HEK293 (cell line): Measurements from ENCODE around the gene NPW.
A peak's percentile ranks its signal among the peaks of the same experiment; 100 is the strongest.

ENCODE experiments used
- BCL11B ChIP-seq: fragments of 450-650 bp; formaldehyde crosslinking; IDR thresholded peaks from 2 replicates; pipeline ENCODE4 v1.5.1; 2016; ENCODE audit warnings: low read depth, missing biosample characterization, missing genetic modification characterization
- FEZF1 ChIP-seq: fragments of 450-650 bp; formaldehyde crosslinking; IDR thresholded peaks from 2 replicates; pipeline ENCODE4 v1.5.1; 2016; ENCODE audit warnings: missing biosample characterization, missing genetic modification characterization
- KLF9 ChIP-seq: fragments of 450-650 bp; formaldehyde crosslinking; IDR thresholded peaks from 2 replicates; pipeline ENCODE4 v1.5.1; 2016; ENCODE audit warnings: missing biosample characterization, missing genetic modification characterization, low read depth
- MYNN ChIP-seq: fragments of 450-650 bp; formaldehyde crosslinking; IDR thresholded peaks from 2 replicates; pipeline ENCODE4 v1.5.1; 2016; ENCODE audit warnings: missing biosample characterization, missing genetic modification characterization, borderline replicate concordance
- PBX3 ChIP-seq: sonication (generic); formaldehyde crosslinking; IDR thresholded peaks from 2 replicates; pipeline ENCODE4 v1.8.1; 2022; ENCODE audit warnings: mild to moderate bottlenecking, moderate library complexity, missing genetic modification reagents
- SP7 ChIP-seq: fragments of 450-650 bp; formaldehyde crosslinking; IDR thresholded peaks from 2 replicates; pipeline ENCODE4 v1.5.1; 2016; ENCODE audit warnings: missing biosample characterization, missing genetic modification characterization
- TCF7L2 ChIP-seq: IDR thresholded peaks from 2 replicates; pipeline ENCODE4 v1.6.1; 2011; ENCODE audit warnings: low read depth, mild to moderate bottlenecking, inconsistent platforms, low read length, moderate library complexity, borderline replicate concordance
- WT1 ChIP-seq: fragments of 450-650 bp; formaldehyde crosslinking; IDR thresholded peaks from 2 replicates; pipeline ENCODE4 v1.5.1; 2016; ENCODE audit warnings: missing biosample characterization, missing genetic modification characterization
- ZEB2 ChIP-seq: fragments of 450-650 bp; formaldehyde crosslinking; IDR thresholded peaks from 2 replicates; pipeline ENCODE4 v1.5.1; 2016; ENCODE audit warnings: missing biosample characterization, missing genetic modification characterization
- ZFP3 ChIP-seq: fragments of 450-650 bp; formaldehyde crosslinking; IDR thresholded peaks from 2 replicates; pipeline ENCODE4 v1.5.1; 2016; ENCODE audit warnings: low read depth, missing biosample characterization, missing genetic modification characterization
- ZNF140 ChIP-seq: fragments of 450-650 bp; formaldehyde crosslinking; IDR thresholded peaks from 2 replicates; pipeline ENCODE4 v1.5.1; 2016; ENCODE audit warnings: missing biosample characterization, missing genetic modification characterization
- ZNF169 ChIP-seq: fragments of 450-650 bp; formaldehyde crosslinking; IDR thresholded peaks from 2 replicates; pipeline ENCODE4 v1.5.1; 2016; ENCODE audit warnings: missing biosample characterization, missing genetic modification characterization
- ZNF174 ChIP-seq: fragments of 450-650 bp; formaldehyde crosslinking; IDR thresholded peaks from 2 replicates; pipeline ENCODE4 v1.5.0; 2017; ENCODE audit warnings: missing biosample characterization, mild to moderate bottlenecking, missing genetic modification characterization
- ZNF23 ChIP-seq: fragments of 450-650 bp; formaldehyde crosslinking; IDR thresholded peaks from 2 replicates; pipeline ENCODE4 v1.5.1; 2016; ENCODE audit warnings: missing biosample characterization, missing genetic modification characterization, borderline replicate concordance
- ZNF239 ChIP-seq: fragments of 450-650 bp; formaldehyde crosslinking; IDR thresholded peaks from 2 replicates; pipeline ENCODE4 v1.5.1; 2016; ENCODE audit warnings: missing biosample characterization, missing genetic modification characterization
- ZNF274 ChIP-seq, 2 experiments: fragments of 200-500 bp in 1 of 2; fragments of 450-650 bp in 1 of 2; sonication (Bioruptor generic) in 1 of 2; formaldehyde crosslinking in 1 of 2; IDR thresholded peaks; 2 replicates each; pipeline versions ENCODE4 v1.5.1 to v1.6.1; 2014 to 2016; ENCODE audit warnings: borderline replicate concordance in 1 of 2, inconsistent platforms in 1 of 2, low read length in 1 of 2, missing biosample characterization in 1 of 2, missing genetic modification characterization in 1 of 2
- ZNF335 ChIP-seq: fragments of 450-650 bp; formaldehyde crosslinking; conservative IDR thresholded peaks from 2 replicates; pipeline ENCODE4 v1.5.1; 2016; ENCODE audit warnings: missing biosample characterization, missing genetic modification characterization
- ZNF350 ChIP-seq: fragments of 450-650 bp; formaldehyde crosslinking; IDR thresholded peaks from 2 replicates; pipeline ENCODE4 v1.5.0; 2017; ENCODE audit warnings: missing biosample characterization, mild to moderate bottlenecking, missing genetic modification characterization
- ZNF366 ChIP-seq: fragments of 450-650 bp; formaldehyde crosslinking; conservative IDR thresholded peaks from 2 replicates; pipeline ENCODE4 v1.5.1; 2016; ENCODE audit warnings: missing biosample characterization, missing genetic modification characterization
- ZNF404 ChIP-seq: fragments of 450-650 bp; formaldehyde crosslinking; IDR thresholded peaks from 2 replicates; pipeline ENCODE4 v1.5.1; 2017; ENCODE audit warnings: missing biosample characterization, missing genetic modification characterization
- ZNF426 ChIP-seq: fragments of 450-650 bp; formaldehyde crosslinking; IDR thresholded peaks from 2 replicates; pipeline ENCODE4 v1.5.1; 2017; ENCODE audit warnings: missing biosample characterization, missing genetic modification characterization, mild to moderate bottlenecking, inconsistent platforms, moderate library complexity
- ZNF510 ChIP-seq: fragments of 450-650 bp; formaldehyde crosslinking; IDR thresholded peaks from 2 replicates; pipeline ENCODE4 v1.5.1; 2018; ENCODE audit warnings: mild to moderate bottlenecking, missing genetic modification characterization, missing biosample characterization; ENCODE audit not compliant: insufficient replicate concordance
- ZNF571 ChIP-seq: fragments of 450-650 bp; formaldehyde crosslinking; IDR thresholded peaks from 2 replicates; pipeline ENCODE4 v1.5.0; 2017; ENCODE audit warnings: missing biosample characterization, missing genetic modification characterization
- ZNF580 ChIP-seq: fragments of 450-650 bp; formaldehyde crosslinking; IDR thresholded peaks from 2 replicates; pipeline ENCODE4 v1.5.1; 2016; ENCODE audit warnings: missing biosample characterization, missing genetic modification characterization
- ZNF596 ChIP-seq: fragments of 450-650 bp; IDR thresholded peaks from 2 replicates; pipeline ENCODE4 v1.5.0; 2018; ENCODE audit warnings: missing biosample characterization, mild to moderate bottlenecking, missing genetic modification characterization, moderate library complexity
- ZNF600 ChIP-seq: fragments of 450-650 bp; formaldehyde crosslinking; IDR thresholded peaks from 2 replicates; pipeline ENCODE4 v1.5.1; 2016; ENCODE audit warnings: missing biosample characterization, missing genetic modification characterization
- ZNF624 ChIP-seq: fragments of 450-650 bp; formaldehyde crosslinking; IDR thresholded peaks from 2 replicates; pipeline ENCODE4 v1.5.1; 2017; ENCODE audit warnings: missing biosample characterization, missing genetic modification characterization
- ZNF664 ChIP-seq: fragments of 450-650 bp; formaldehyde crosslinking; IDR thresholded peaks from 2 replicates; pipeline ENCODE4 v1.5.1; 2016; ENCODE audit warnings: missing biosample characterization, missing genetic modification characterization
- ZNF701 ChIP-seq: fragments of 450-650 bp; formaldehyde crosslinking; IDR thresholded peaks from 2 replicates; pipeline ENCODE4 v1.5.1; 2016; ENCODE audit warnings: missing biosample characterization, missing genetic modification characterization
- ZNF776 ChIP-seq: fragments of 450-650 bp; formaldehyde crosslinking; IDR thresholded peaks from 2 replicates; pipeline ENCODE4 v1.5.0; 2017; ENCODE audit warnings: missing biosample characterization, missing genetic modification characterization, borderline replicate concordance
- ZNF791 ChIP-seq: fragments of 450-650 bp; formaldehyde crosslinking; IDR thresholded peaks from 2 replicates; pipeline ENCODE4 v1.5.1; 2016; ENCODE audit warnings: missing biosample characterization, missing genetic modification characterization
- ZNF843 ChIP-seq: fragments of 450-650 bp; formaldehyde crosslinking; IDR thresholded peaks from 2 replicates; pipeline ENCODE4 v1.5.1; 2016; ENCODE audit warnings: missing biosample characterization, missing genetic modification characterization
- ZSCAN30 ChIP-seq: fragments of 450-650 bp; IDR thresholded peaks from 2 replicates; pipeline ENCODE4 v1.5.1; 2018; ENCODE audit warnings: missing biosample characterization, mild to moderate bottlenecking, missing genetic modification characterization, moderate library complexity
- ZXDB ChIP-seq: fragments of 450-650 bp; formaldehyde crosslinking; IDR thresholded peaks from 2 replicates; pipeline ENCODE4 v1.5.1; 2016; ENCODE audit warnings: missing biosample characterization, missing genetic modification characterization
- TF ChIP-seq, protein P1 (sequence below): fragments of 450-650 bp; formaldehyde crosslinking; IDR thresholded peaks from 2 replicates; pipeline ENCODE4 v1.5.1; 2016; ENCODE audit warnings: missing biosample characterization, missing genetic modification characterization
- TF ChIP-seq, protein P2 (sequence below): fragments of 450-650 bp; formaldehyde crosslinking; IDR thresholded peaks from 2 replicates; pipeline ENCODE4 v1.5.1; 2016; ENCODE audit warnings: missing biosample characterization, missing genetic modification characterization

NPW gene

DNA sequence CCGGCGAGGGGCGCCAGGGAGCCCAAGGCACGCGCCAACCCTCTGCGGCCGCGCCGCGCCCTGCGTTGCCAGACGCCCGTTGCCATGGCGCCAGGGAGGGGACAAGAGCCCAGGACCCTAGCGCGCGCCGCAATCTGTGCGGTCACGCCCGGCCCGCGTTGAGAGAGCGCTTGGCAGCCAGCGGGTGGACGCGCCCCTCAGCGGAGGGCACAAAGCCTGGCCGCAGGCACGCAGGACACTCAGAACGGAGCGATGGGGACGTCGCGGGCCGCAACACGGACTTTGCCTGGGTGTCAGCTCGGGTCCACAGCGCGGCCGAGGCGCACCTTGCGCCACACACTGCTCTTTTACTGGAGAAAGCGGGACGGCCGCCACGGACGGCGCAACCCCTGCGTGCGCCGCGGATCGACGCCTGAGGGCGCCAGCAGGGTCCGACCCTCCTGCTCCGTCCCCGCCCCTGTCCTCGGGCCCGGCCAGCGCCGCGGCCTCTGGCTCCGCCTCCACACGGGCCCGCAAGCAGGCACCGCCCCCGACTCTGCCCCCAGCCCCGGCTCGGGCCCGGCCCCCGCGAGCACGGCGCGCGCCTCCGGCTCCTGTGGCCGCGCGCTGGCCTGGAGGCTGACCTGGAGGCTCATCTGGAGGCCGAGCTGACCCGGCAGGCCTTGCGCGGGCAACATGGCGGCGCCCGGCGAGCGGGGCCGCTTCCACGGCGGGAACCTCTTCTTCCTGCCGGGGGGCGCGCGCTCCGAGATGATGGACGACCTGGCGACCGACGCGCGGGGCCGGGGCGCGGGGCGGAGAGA, 35.8 kb upstream of the NPW start, which contains the start of gene GFER (continued):
- TF ChIP-seq ZNF366 (tag by site-specific recombination) (no peak), ZEB2 (tag by site-specific recombination) (peak; percentile 83; the same call in 1 of the 2 replicates), ZNF510 (no peak), ZNF664 (no peak), ZNF140 (no peak), FEZF1 (peak; percentile 79), ZNF404 (tag by site-specific recombination) (no peak), ZNF571 (no peak), ZNF843 (tag by site-specific recombination) (no peak; the same call in 1 of the 2 replicates), PBX3 (no peak; the same call in 1 of the 2 replicates), ZNF596 (peak; percentile 74), TCF7L2 (no peak), ZFP3 (no peak), BCL11B (tag by site-specific recombination) (peak; percentile 22; the same call in 1 of the 2 replicates), ZNF23 (tag by site-specific recombination) (no peak; the same call in 1 of the 2 replicates), ZNF274 (IDR thresholded peaks at IDR 0.05; ENCODE audit: low read length) (no peak), ZNF274 (tag by site-specific recombination; IDR thresholded peaks at IDR 0.05; ENCODE audit: borderline replicate concordance) (no peak), ZNF169 (tag by site-specific recombination) (no peak), SP7 (tag by site-specific recombination) (peak; percentile 87), ZNF701 (tag by site-specific recombination) (no peak), ZNF239 (tag by site-specific recombination) (no peak), ZNF174 (tag by site-specific recombination) (no peak), ZNF580 (0 out of 2 replicates have a peak, but pooled peaks have one; percentile 24), ZNF350 (tag by site-specific recombination) (no peak), ZNF624 (tag by site-specific recombination) (no peak), ZNF426 (tag by site-specific recombination) (no peak), ZNF776 (tag by site-specific recombination) (no peak), ZNF335 (tag by site-specific recombination) (peak; percentile 86), ZNF600 (peak; percentile 95), ZSCAN30 (tag by site-specific recombination) (peak; percentile 99), ZXDB (tag by site-specific recombination) (peak; percentile 73), MYNN (tag by site-specific recombination) (peak; percentile 99), WT1 (no peak; the same call in 1 of the 2 replicates), ZNF791 (no peak), KLF9 (tag by site-specific recombination) (peak; percentile 84)
- TF ChIP-seq, protein P1, sequence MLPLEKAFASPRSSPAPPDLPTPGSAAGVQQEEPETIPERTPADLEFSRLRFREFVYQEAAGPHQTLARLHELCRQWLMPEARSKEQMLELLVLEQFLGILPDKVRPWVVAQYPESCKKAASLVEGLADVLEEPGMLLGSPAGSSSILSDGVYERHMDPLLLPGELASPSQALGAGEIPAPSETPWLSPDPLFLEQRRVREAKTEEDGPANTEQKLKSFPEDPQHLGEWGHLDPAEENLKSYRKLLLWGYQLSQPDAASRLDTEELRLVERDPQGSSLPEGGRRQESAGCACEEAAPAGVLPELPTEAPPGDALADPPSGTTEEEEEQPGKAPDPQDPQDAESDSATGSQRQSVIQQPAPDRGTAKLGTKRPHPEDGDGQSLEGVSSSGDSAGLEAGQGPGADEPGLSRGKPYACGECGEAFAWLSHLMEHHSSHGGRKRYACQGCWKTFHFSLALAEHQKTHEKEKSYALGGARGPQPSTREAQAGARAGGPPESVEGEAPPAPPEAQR = no peak
- TF ChIP-seq, protein P2, sequence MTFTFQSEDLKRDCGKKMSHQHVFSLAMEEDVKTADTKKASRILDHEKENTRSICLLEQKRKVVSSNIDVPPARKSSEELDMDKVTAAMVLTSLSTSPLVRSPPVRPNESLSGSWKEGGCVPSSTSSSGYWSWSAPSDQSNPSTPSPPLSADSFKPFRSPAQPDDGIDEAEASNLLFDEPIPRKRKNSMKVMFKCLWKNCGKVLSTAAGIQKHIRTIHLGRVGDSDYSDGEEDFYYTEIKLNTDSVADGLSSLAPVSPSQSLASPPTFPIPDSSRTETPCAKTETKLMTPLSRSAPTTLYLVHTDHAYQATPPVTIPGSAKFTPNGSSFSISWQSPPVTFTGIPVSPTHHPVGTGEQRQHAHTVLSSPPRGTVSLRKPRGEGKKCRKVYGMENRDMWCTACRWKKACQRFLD (tag by site-specific recombination) = no peak
